GF-D8 (cell line): Measurements from ENCODE around the gene PSMG1.
"Not testable (repeated sequence)": the region's sequence is repeated elsewhere in the genome, so short reads cannot be mapped to it uniquely, and the experiment has no call there.

Source experiments
- DNase-seq: peaks from one replicate; lab custom pipeline; 2025; lab: John Stamatoyannopoulos, UW

PSMG1 gene

GRCh38 chr21:39156024-39156423 is 27.2 kb downstream of the PSMG1 start:
- DNase-seq, result no peak

DNA sequence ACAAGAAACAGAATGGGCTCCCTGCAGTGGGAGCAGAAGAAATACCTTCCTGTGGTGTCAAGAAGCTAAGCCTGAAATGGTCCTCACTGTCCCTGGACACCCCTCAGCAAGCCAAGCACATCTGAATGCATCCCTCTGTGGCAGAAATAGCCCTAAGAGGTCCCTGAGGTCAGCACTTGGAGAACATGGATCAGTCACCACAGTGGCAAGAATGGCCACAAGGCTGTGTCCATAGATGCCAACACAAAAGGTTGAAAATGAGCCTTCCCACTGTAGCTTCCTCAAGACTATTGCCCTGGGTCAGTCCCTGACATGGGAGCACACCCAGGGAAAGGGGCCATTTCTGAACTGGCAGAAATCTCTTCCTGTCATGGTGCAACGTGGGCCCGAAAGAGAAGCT is 27.7 kb downstream of the PSMG1 start:
- DNase-seq, result no peak

GRCh38 chr21:39153842-39154241 is 29.4 kb downstream of the PSMG1 start:
- DNase-seq, result no peak

DNA sequence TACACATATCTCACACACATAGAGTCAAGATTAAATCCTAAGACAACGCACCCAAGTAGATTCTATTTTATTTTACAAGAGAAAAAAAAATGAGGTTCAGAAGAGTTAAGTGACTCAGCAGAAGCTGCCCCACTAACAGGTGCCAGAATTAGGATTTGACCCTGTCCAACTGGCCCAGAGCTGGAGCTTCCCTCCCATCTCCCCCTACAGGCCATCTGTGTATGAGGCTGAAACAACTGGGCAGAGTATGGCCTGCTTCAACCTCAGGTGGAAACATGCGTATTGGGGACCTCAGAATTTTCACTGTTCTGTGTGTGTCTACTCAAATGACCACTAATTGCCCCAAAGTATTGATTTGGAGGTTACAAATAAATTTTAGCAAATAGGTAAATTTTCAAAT is 29.9 kb downstream of the PSMG1 start:
- no peak for DNase-seq

DNA sequence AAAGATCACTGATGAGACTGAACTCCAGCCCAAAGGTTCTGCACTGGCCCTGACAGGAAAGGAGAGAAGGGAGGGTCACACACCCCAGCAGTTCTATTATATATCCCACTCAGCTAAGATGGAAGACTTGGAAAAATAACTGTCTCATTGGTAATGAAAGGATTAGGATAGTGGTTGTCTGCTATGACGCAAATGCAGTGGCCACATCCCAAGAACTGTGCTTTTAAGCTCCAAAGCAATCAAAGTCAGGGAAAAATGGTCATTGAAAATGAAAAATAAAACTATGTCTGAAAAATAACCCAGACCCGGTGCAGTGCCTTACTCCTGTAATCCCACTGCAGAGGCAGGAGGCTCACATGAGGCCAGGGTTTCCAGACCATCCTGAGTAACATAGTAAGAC is 31.0 kb downstream of the PSMG1 start:
- no peak for DNase-seq

- DNase-seq, result no peak
These were observed 32.4 kb downstream of the PSMG1 start for GRCh38 chr21:39150877-39151276.

DNA sequence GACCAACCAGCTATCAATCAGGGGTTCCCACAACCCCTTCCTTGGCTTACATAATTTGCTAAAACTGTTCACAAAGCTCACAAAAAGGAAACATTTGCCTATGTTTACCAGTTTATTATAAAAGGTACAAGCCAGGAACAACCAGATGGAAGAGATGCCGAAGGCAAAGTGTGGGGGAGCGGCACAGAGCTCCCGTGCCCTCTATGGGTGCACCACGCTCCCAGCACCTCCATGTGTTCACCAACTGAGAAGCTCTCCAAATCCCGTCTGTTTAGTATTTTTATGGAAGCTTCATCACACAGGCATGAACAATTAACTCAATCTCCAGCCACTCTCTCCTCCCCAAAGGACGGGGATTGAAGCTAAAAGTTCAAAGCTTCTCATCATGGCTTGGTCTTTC is 32.9 kb downstream of the PSMG1 start:
- DNase-seq, result no peak

- DNase-seq, result no peak
These were observed 33.4 kb downstream of the PSMG1 start for GRCh38 chr21:39149882-39150281.

DNA sequence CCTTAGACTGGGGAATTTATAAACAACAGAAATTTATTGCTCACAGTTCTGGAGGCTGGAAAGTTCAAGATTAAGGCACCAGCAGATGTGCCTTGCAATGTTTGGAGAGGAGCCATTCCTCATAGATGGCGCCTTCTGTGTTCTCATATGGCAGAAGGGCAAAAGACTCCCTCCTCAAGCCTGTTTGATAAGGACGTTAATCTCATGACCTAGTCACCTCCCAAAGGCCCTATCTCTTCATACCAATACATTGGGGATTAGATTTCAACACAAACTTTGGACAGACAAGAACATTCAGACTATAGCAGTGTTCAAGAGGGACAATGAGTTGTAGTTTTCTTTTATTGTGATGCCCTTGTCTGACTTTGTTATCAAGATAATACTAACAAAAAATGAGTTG is 34.3 kb downstream of the PSMG1 start:
- no peak for DNase-seq

DNA sequence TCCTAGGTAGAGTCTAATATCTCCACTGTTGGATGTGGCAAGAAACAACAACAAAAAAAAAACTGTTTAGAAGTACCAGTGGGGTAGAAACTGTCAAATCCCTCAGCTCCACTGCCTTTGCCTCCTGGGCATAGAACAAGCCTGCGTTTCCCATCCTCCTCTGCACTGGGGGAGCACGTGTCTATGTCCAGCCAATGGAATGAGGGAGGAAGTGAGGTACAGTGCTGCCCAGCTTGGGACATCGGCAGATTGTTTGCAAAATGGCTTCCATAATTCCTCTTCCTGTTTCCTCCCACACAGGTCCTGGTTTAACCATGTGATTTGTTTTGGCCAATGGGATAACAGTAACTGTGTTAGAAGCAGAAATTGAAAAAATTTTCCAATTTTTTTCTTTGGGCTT is 39.1 kb downstream of the PSMG1 start:
- DNase-seq, result no peak

DNA sequence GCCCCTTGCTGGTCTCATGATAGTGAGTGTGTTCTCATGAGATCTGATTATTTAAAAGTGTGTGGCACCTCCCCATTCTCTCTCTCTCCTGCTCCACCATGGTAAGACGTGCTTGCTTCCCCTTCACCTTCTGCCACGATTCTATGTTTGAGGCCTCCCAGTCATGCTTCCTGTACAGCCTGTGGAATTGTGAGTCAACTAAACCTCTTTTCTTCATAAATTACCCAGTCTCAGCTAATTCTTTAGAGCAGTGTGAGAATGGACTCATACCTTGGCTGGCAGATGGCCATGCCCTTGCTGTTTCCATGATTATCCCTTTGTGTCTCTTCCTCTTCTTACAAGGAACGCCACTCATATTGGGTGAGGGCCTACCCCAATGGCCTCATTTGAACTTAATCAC is 40.3 kb downstream of the PSMG1 start:
- no peak for DNase-seq

- DNase-seq, result no peak
These were observed 41.7 kb downstream of the PSMG1 start for GRCh38 chr21:39141502-39141901.

GRCh38 chr21:39137248-39138178 is 45.7 kb downstream of the PSMG1 start:
- no peak for DNase-seq

DNA sequence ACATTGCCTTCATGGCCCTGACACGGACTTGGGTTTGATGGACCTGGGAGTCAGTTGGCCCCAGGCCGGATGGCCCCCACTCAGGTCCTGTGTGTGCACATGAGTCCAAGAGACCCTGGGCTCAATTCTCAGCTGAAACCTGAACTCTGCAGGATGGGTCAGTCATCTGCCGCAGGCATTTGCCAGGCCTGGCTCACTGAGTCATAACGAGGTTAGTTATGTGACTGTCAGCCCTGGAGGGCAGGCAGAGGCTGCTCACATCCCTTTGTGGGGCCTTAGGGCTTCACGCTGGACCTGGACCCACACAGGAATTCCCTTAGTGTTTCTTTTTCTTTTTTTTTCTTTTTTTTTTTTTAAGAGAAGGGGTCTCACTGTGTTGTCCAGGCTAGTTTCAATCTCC is 46.5 kb downstream of the PSMG1 start:
- DNase-seq, result no peak

DNA sequence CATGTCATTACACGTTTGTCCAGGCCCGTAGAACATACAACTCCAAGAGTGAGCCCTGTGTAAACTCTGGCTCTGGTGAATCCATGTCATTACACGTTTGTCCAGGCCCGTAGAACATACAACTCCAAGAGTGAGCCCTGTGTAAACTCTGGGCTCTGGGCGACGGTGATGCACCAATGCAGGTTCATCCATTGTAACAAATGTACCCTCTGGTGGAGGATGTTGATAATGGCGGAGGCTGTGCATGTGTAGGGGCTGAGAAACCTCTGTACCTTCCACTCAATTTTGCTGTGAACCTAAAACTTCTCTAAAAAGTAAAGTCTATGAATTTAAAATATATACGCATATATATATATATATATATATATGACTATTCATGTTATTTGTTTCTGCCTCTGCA is 47.1 kb downstream of the PSMG1 start:
- not testable (repeated sequence) for DNase-seq

GRCh38 chr21:39134288-39134810 is 48.9 kb downstream of the PSMG1 start:
- no peak for DNase-seq

- DNase-seq, result no peak
These were observed 51.0 kb downstream of the PSMG1 start for GRCh38 chr21:39132248-39132647.

DNA sequence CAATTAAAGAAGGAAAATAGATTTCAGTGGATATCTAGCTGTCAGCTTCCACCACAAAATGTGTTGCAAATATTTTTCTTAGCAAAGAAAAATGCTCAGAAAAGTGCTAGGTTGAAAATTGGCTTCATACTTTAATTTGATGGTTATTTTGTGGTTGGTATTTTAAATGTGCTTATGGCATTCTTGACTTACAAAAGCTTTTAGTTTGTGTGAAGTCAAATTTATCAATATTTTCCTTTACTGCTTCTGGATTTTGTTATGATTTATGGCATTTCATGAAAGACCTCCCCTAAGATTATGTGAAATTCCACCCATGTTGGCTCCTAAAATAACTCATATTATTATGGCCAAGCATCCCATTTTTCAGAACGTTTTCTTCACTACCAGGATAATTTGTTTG is 51.5 kb downstream of the PSMG1 start:
- no peak for DNase-seq

GRCh38 chr21:39127506-39127905 is 55.7 kb downstream of the PSMG1 start:
- DNase-seq, result no peak

DNA sequence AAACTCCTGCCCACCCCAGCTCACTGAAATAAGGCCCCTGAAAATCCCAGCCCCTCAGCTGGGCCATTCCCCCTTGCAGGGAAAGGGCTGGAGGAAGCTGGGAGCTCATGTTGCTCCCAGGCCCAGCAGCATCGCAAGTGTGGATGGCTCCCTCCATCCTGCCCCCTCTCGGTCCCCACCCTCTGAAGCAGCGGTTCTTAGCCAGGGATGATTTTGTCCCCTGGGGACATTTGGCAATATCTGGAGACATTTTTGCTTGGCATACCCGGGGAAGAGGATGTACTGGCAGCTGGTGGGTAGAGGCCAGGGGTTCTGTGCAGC is 56.8 kb downstream of the PSMG1 start:
- no peak for DNase-seq

DNA sequence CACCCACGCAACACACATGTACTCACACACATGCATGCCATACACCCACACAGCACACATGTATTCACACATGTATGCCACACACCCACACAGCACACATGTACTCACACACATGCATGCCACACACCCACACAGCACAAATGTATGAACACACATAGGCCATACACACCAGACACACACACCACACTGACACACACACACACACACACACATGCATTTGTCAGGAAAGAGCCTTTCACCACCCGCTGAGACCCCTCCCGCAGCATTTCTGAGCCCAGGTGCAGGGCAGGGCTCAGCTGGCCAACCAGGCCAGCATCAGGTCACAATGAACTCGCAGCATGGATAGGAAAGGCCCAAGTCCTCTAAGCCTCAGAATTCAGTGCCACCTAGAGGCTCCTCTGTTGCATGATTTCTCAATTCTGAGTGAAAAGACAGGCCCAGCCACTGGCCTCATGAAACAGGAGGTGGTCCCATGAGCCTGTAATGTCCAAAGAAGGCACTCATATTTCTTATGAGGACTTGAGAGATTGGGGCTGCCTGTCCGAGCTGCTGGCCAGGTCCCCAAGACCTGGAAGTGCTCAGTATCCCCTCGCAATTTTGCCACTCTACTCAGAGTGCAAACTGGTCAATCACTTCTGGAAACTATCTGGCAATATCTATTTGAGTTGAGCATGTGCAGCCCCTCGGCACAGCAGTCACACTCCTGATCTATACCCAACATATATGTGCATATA is 57.3 kb downstream of the PSMG1 start:
- DNase-seq, result peak; percentile 65
